MCF 10A (cell line): Measurements from ENCODE around the gene ACTR5. TPM values are rescaled to one million over a fixed set of nuclear protein-coding genes. Genes with fewer than 3 reads are reported as not detected.

ENCODE experiments used
- BruUV-seq: library from RNA; stranded (reverse); fragments of 400-500 nt; replicated peaks from 2 replicates; lab custom pipeline; 2021; lab: Mats Ljungman, UMichigan
- CTCF ChIA-PET: fragments of 300-600 bp; sonication (Branson Sonifier 250); formaldehyde crosslinking; extraction: SDS; loops from one replicate; lab custom pipeline; 2021; ENCODE audit warnings: antibody characterized with exemption, inconsistent platforms; lab: Yijun Ruan, JAX
- POLR2A ChIA-PET: fragments of 300-600, 350-650 bp; sonication (Branson Sonifier 250); formaldehyde crosslinking; extraction: SDS; loops from one replicate; lab custom pipeline; 2020; ENCODE audit warnings: antibody characterized with exemption, inconsistent platforms; lab: Yijun Ruan, JAX
- DNase-seq: peaks from one replicate; pipeline ENCODE4 v3.0.0-alpha.2; 2018; ENCODE audit not compliant: unreplicated experiment
- H3K27ac Mint-ChIP-seq: one replicate; pipeline ENCODE4 v1.8.0; 2022; ENCODE audit warnings: mild to moderate bottlenecking, low read depth, mixed read lengths; ENCODE audit not compliant: unreplicated experiment
- H3K27me3 Mint-ChIP-seq: one replicate; pipeline ENCODE4 v1.8.0; 2022; ENCODE audit warnings: mixed read lengths; ENCODE audit not compliant: insufficient read depth, unreplicated experiment
- H3K36me3 Mint-ChIP-seq: one replicate; pipeline ENCODE4 v1.8.0; 2022; ENCODE audit warnings: mild to moderate bottlenecking, moderate library complexity, mixed read lengths; ENCODE audit not compliant: insufficient read depth, unreplicated experiment
- H3K4me1 Mint-ChIP-seq: one replicate; pipeline ENCODE4 v1.8.0; 2022; ENCODE audit warnings: mixed read lengths; ENCODE audit not compliant: insufficient read depth, unreplicated experiment
- H3K4me3 Mint-ChIP-seq: one replicate; pipeline ENCODE4 v1.8.0; 2022; ENCODE audit warnings: mild to moderate bottlenecking, moderate library complexity, mixed read lengths; ENCODE audit not compliant: unreplicated experiment
- H3K9me3 Mint-ChIP-seq: one replicate; pipeline ENCODE4 v1.8.0; 2022; ENCODE audit warnings: mixed read lengths; ENCODE audit not compliant: unreplicated experiment
- intact Hi-C: fragments of 100-400 bp; cut with micrococcal nuclease; formaldehyde crosslinking; loops from 2 replicates; pipeline ENCODE4 v1.14.1; 2022
- total RNA-seq: library from RNA; stranded (reverse); gene quantifications from 2 replicates; pipeline ENCODE4 v1.2.3, GENCODE V29; 2022
- TF ChIP-seq, protein P1 (sequence below): fragments of 200-600 bp; IDR thresholded peaks from one replicate; pipeline ENCODE4 v1.8.0; 2022; ENCODE audit warnings: antibody characterized with exemption, mild to moderate bottlenecking; ENCODE audit not compliant: unreplicated experiment

ACTR5 gene
- total RNA-seq, 1 experiment from 2014 or later: 6.0 TPM

DNA sequence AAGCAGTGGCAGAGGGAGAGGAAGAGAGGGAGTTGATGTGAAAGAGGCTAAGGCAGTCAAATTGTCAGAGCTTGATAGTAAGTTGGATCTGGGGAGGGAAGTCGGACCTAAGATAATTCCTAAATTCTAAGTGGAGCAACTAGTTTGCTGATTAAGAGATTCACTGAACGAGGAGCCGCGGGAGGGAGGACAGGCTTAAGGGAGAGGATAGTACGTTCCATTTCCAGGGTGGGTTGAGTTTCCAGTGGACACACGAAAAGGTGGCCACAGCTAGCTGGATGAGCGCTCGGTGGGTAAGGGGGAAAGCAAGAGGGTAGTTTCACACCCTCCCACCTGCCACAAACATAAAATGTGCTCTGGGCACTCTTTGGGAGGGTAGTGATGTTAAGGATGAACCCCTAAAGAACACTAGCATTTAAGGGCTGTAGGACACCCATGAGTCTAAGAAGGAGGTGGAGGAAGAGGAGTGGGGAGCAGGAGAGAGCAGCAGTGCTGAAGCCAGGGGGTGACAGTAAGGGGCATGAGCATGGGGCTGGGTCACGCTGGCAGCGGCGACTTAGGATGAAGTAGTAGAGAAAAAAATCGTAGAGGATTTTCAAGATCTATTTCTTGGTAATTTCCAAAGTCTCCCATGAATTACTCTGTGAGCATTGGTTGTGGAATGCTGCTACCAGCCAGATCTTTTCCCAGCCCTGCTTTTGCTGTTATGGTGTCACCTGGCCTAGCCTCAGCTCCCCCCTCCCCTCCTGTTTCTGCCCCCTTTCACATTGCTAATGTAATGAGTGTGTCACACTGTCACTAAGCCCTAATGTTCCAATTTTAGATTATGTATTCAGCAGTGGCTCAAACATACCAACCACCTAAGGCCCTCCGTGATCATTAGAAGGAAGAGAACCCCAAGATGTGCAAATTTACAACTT is 21.4 kb downstream of the ACTR5 start:
- DNase-seq: no peak
- TF ChIP-seq, protein P1, sequence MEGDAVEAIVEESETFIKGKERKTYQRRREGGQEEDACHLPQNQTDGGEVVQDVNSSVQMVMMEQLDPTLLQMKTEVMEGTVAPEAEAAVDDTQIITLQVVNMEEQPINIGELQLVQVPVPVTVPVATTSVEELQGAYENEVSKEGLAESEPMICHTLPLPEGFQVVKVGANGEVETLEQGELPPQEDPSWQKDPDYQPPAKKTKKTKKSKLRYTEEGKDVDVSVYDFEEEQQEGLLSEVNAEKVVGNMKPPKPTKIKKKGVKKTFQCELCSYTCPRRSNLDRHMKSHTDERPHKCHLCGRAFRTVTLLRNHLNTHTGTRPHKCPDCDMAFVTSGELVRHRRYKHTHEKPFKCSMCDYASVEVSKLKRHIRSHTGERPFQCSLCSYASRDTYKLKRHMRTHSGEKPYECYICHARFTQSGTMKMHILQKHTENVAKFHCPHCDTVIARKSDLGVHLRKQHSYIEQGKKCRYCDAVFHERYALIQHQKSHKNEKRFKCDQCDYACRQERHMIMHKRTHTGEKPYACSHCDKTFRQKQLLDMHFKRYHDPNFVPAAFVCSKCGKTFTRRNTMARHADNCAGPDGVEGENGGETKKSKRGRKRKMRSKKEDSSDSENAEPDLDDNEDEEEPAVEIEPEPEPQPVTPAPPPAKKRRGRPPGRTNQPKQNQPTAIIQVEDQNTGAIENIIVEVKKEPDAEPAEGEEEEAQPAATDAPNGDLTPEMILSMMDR: no peak
- BruUV-seq: no TSS peak
- intact Hi-C loops: no loop called here
- Mint-ChIP-seq H3K4me1 (peaks cover 6% of the 10 kb centered on the region), H3K4me3 (no peak overlapping the region), H3K27ac (no peak overlapping the region), H3K27me3 (no peaks in the 10 kb centered on the region), H3K9me3 (no peaks in the 10 kb centered on the region), H3K36me3 (peaks cover 72% of the 10 kb centered on the region)
- CTCF ChIA-PET: interaction anchor here (1.1 to 11.3 kb wide), 4 partner anchors 19 to 126 kb away, joined by 3 to 145 read pairs (median 10); partner anchors contain the start of gene ACTR5
- POLR2A ChIA-PET: interaction anchor here (0.8 kb wide), 1 partner anchor 22 kb away, joined by 4 read pairs; no protein-coding TSS in a partner anchor

DNA sequence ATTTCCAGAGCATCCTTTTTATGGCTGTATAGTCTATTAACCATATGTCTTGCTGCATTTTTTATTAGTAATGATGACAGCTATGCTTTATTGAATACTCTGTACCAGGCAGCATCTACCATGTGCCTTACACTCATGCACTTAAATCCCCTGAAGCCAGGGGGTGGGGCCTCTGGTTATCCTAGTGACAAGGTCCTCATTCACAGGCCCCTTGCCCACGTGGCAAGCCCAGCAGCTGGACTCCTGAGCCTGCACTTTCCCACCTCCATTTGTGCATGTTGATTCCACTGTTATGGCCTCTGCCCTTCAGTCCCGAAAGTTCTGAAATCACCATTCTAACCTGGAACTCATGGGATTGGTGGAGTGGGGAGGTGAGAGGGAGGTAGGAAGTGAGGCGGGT is 22.3 kb downstream of the ACTR5 start:
- POLR2A ChIA-PET: interaction anchor here (0.6 kb wide), 1 partner anchor 156 kb away, joined by 4 read pairs; the partner anchor contains the start of gene FAM83D

DNA sequence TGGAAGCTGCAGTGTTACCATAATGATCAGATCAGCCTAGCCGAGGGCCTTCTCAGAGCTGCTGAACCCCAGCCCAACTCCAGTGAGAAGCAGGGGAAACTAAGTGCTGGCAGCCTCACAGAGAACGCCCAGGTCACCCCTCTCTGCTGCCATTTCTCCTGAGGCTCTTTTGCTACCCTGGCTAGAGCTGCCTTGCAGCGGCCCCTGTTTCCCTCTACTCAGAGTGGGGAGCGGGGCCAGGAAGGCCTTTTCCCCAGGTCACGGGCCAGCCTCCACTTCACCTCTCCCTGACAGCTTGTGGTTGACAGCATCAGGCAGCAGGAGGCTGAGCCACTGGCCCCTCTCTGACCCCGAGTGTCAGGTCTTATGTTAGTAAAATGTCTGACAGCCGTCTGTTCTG is 22.7 kb downstream of the ACTR5 start:
- Mint-ChIP-seq H3K9me3 (no peaks in the 10 kb centered on the region), H3K4me1 (no peaks in the 10 kb centered on the region), H3K27me3 (no peaks in the 10 kb centered on the region), H3K27ac (no peak overlapping the region), H3K4me3 (no peak overlapping the region), H3K36me3 (peaks cover 72% of the 10 kb centered on the region)
- DNase-seq: no peak
- ChIA-PET POLR2A (interaction anchor here (0.6 kb wide), 1 partner anchor 156 kb away, joined by 4 read pairs; the partner anchor contains the start of gene FAM83D), CTCF (interaction anchor here (0.5 to 1.1 kb wide), 4 partner anchors 19 to 176 kb away, joined by 3 to 4 read pairs (median 3); no protein-coding TSS in a partner anchor)
- TF ChIP-seq, protein P1: no peak
- intact Hi-C loops: no loop called here
- no TSS peak for BruUV-seq

More for the DNA sequence above, 22.3 kb downstream of the ACTR5 start:
- no peak for DNase-seq
- intact Hi-C loops: no loop called here
- CTCF ChIA-PET: interaction anchor here (0.5 to 1.1 kb wide), 3 partner anchors 112 to 177 kb away, joined by 3 to 4 read pairs (median 3); no protein-coding TSS in a partner anchor
- BruUV-seq: no TSS peak
- TF ChIP-seq, protein P1: no peak
- no peaks in the 10 kb centered on the region for H3K9me3 Mint-ChIP-seq
- H3K27ac Mint-ChIP-seq: no peak overlapping the region
- H3K27me3 Mint-ChIP-seq: no peaks in the 10 kb centered on the region
- no peaks in the 10 kb centered on the region for H3K4me1 Mint-ChIP-seq
- H3K36me3 Mint-ChIP-seq: peaks cover 76% of the 10 kb centered on the region
- H3K4me3 Mint-ChIP-seq: no peak overlapping the region

DNA sequence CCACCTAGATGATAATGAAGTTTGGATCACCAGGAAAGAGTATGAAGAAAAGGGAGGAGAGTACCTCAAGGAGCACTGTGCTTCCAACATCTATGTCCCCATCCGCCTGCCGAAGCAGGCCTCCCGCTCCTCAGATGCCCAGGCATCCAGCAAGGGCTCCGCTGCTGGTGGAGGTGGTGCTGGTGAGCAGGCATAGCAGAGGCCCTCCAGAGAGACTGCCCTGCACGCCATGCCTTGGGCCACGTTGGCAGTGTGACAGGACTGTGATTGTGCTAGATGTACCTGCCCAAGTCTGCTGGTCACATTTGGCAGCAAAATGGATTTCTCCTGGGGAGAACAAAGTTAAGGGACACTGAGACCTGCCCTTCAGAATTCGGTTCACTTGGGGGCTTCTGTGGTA is 23.4 kb downstream of the ACTR5 start:
- no peak overlapping the region for H3K4me3 Mint-ChIP-seq
- no peaks in the 10 kb centered on the region for H3K27me3 Mint-ChIP-seq
- intact Hi-C loops: no loop called here
- no peaks in the 10 kb centered on the region for H3K9me3 Mint-ChIP-seq
- H3K4me1 Mint-ChIP-seq: no peaks in the 10 kb centered on the region
- peaks cover 66% of the 10 kb centered on the region for H3K36me3 Mint-ChIP-seq
- no TSS peak for BruUV-seq
- TF ChIP-seq, protein P1: no peak
- no peak overlapping the region for H3K27ac Mint-ChIP-seq
- DNase-seq: no peak
- POLR2A ChIA-PET: no interaction called here
- CTCF ChIA-PET: interaction anchor here (0.7 kb wide), 1 partner anchor 20 kb away, joined by 3 read pairs; no protein-coding TSS in a partner anchor
